HepG2 (cell line): ENCODE results near the gene ROCK1.

Experiments used
- CHD2 ChIP-seq: IDR thresholded peaks from 2 replicates; pipeline ENCODE4 v1.6.1; 2011; ENCODE audit warnings: low read depth, low read length, improper control_type of control experiment
- FOXK2 ChIP-seq: fragments of 450-650 bp; IDR thresholded peaks from 2 replicates; pipeline ENCODE4 v1.6.1; 2016
- GABPA ChIP-seq, 2 experiments: IDR thresholded peaks; 2 replicates each; pipeline ENCODE4 v1.6.1; 2011 to 2016; ENCODE audit warnings: low read depth in 2 of 2, low read length in 1 of 2, missing biosample characterization in 1 of 2, missing genetic modification characterization in 1 of 2
- SIX1 ChIP-seq: sonication (generic); formaldehyde crosslinking; IDR thresholded peaks from 2 replicates; pipeline ENCODE4 v1.4.0; 2020; ENCODE audit warnings: missing genetic modification reagents, borderline replicate concordance
- TAF1 ChIP-seq: sonication (generic); formaldehyde crosslinking; IDR thresholded peaks from 2 replicates; pipeline ENCODE4 v1.4.0; 2020; ENCODE audit warnings: missing genetic modification reagents
- TF ChIP-seq, protein P1 (sequence below): sonication (generic); formaldehyde crosslinking; IDR thresholded peaks from 2 replicates; pipeline ENCODE4 v1.5.0; 2020; ENCODE audit warnings: mild to moderate bottlenecking, missing genetic modification reagents, moderate library complexity

DNA sequence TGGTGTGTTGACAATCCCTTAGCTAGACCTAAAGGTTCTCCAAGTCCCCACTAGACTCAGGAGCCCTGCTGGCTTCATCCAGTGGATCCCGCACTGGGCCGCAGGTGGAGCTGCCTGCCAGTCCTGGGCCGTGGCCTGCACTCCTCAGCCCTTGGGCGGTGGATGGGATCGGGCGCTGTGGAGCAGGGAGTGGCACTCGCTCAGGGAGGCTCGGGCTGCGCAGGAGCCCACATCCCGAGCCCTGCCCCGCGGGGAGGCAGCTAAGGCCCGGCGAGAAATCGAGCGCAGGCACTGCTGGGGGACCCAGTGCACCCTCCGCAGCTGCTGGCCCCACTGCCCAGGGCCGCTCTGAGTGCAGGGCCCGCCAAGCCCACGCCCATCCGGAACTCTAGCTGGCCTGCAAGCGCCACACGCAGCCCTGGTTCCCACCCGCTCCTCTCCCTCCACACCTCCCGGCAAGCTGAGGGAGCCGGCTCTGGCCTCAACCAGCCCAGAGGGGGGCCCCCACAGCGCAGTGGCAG, 20.8 kb upstream of the ROCK1 start:
- TF ChIP-seq FOXK2 (no peak), TAF1 (CRISPR knock-in tag) (no peak), GABPA (IDR thresholded peaks at IDR 0.05; ENCODE audit: low read depth, low read length) (no peak), GABPA (CRISPR knock-in tag; IDR thresholded peaks at IDR 0.05; ENCODE audit: low read depth) (no peak), CHD2 (no peak), SIX1 (CRISPR knock-in tag) (no peak)
- TF ChIP-seq, protein P1, sequence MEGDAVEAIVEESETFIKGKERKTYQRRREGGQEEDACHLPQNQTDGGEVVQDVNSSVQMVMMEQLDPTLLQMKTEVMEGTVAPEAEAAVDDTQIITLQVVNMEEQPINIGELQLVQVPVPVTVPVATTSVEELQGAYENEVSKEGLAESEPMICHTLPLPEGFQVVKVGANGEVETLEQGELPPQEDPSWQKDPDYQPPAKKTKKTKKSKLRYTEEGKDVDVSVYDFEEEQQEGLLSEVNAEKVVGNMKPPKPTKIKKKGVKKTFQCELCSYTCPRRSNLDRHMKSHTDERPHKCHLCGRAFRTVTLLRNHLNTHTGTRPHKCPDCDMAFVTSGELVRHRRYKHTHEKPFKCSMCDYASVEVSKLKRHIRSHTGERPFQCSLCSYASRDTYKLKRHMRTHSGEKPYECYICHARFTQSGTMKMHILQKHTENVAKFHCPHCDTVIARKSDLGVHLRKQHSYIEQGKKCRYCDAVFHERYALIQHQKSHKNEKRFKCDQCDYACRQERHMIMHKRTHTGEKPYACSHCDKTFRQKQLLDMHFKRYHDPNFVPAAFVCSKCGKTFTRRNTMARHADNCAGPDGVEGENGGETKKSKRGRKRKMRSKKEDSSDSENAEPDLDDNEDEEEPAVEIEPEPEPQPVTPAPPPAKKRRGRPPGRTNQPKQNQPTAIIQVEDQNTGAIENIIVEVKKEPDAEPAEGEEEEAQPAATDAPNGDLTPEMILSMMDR (CRISPR knock-in tag), result no peak
